T-helper 1 cell treated with Interleukin-12 subunit alpha and Interleukin-12 subunit beta and Interleukin-4 antibody, amounts not matched to agents 30 ng/mL and 1 ng/mL, for 36 hours (primary cell): Measurements from ENCODE around the gene MEAK7. TPM values are rescaled to one million over a fixed set of nuclear protein-coding genes. Genes with fewer than 3 reads are reported as not detected.

Experiments used
- intact Hi-C: fragments of 100-400 bp; cut with micrococcal nuclease; formaldehyde crosslinking; loops from one replicate; pipeline ENCODE4 v1.15.1; 2024
- total RNA-seq: library from RNA; stranded (reverse); gene quantifications from 2 replicates; pipeline ENCODE4 v1.2.3, GENCODE V29; 2022

Gene MEAK7
- 33.9 and 39.8 TPM in 2 replicates for total RNA-seq

- intact Hi-C loops = loop anchor here (2.0 to 10.0 kb wide), 3 partner anchors 14 to 390 kb away; partner anchors contain the start of genes MBTPS1 and TAF1C
These were observed at the start of gene MEAK7 for GRCh38 chr16:84504420-84505248. MEAK7 (minus strand) TSS chr16:84504659; CDS start chr16:84498086, 6,573 bp downstream.

GRCh38 chr16:84553873-84554399, 49.5 kb upstream of the MEAK7 start:
- intact Hi-C loops = loop anchor here (1.0 to 5.0 kb wide), 8 partner anchors 8 to 473 kb away; partner anchors contain the start of genes COTL1 and KIAA0513

- intact Hi-C loops = loop anchor here (5.0 kb wide), 1 partner anchor 475 kb away; the partner anchor contains the start of gene KIAA0513
These were observed 47.7 kb upstream of the MEAK7 start for GRCh38 chr16:84552135-84552534.

- intact Hi-C loops = loop anchor here (5.0 kb wide), 1 partner anchor 477 kb away; the partner anchor contains the start of gene KIAA0513
These were observed 45.6 kb upstream of the MEAK7 start for GRCh38 chr16:84550096-84550495.

GRCh38 chr16:84548971-84549844, 44.7 kb upstream of the MEAK7 start:
- intact Hi-C loops = loop anchor here (1.0 to 2.0 kb wide), 5 partner anchors 16 to 151 kb away; no protein-coding TSS in a partner anchor

- intact Hi-C loops = loop anchor here (2.0 kb wide), 1 partner anchor 16 kb away; no protein-coding TSS in a partner anchor
These were observed 44.0 kb upstream of the MEAK7 start for GRCh38 chr16:84548508-84548907.

GRCh38 chr16:84547546-84548061, 43.1 kb upstream of the MEAK7 start:
- intact Hi-C loops = loop anchor here (2.0 kb wide), 1 partner anchor 15 kb away; no protein-coding TSS in a partner anchor

- intact Hi-C loops = loop anchor here (1.0 kb wide), 1 partner anchor 7 kb away; no protein-coding TSS in a partner anchor
These were observed 42.4 kb upstream of the MEAK7 start for GRCh38 chr16:84546669-84547545.

GRCh38 chr16:84545114-84545737, 40.8 kb upstream of the MEAK7 start:
- intact Hi-C loops = no loop called here

GRCh38 chr16:84544031-84544773, 39.7 kb upstream of the MEAK7 start:
- intact Hi-C loops = no loop called here

- intact Hi-C loops = no loop called here
These were observed 38.8 kb upstream of the MEAK7 start for GRCh38 chr16:84543253-84543652.

GRCh38 chr16:84541999-84542817, 37.7 kb upstream of the MEAK7 start:
- intact Hi-C loops = no loop called here

GRCh38 chr16:84540194-84540593, 35.7 kb upstream of the MEAK7 start:
- intact Hi-C loops = no loop called here

GRCh38 chr16:84538222-84538840, 33.9 kb upstream of the MEAK7 start:
- intact Hi-C loops = no loop called here

GRCh38 chr16:84537491-84538151, 33.2 kb upstream of the MEAK7 start:
- intact Hi-C loops = no loop called here

- intact Hi-C loops = no loop called here
These were observed 31.4 kb upstream of the MEAK7 start for GRCh38 chr16:84535851-84536250.

GRCh38 chr16:84535408-84535807, 30.9 kb upstream of the MEAK7 start:
- intact Hi-C loops = no loop called here
